Measurements from ENCODE around the gene PTGER3. TPM values are rescaled to one million over a fixed set of nuclear protein-coding genes. Genes with fewer than 3 reads are reported as not detected.

Gene PTGER3
- total RNA-seq, 1 donor from 2014 or later = 2.7 TPM

DNA sequence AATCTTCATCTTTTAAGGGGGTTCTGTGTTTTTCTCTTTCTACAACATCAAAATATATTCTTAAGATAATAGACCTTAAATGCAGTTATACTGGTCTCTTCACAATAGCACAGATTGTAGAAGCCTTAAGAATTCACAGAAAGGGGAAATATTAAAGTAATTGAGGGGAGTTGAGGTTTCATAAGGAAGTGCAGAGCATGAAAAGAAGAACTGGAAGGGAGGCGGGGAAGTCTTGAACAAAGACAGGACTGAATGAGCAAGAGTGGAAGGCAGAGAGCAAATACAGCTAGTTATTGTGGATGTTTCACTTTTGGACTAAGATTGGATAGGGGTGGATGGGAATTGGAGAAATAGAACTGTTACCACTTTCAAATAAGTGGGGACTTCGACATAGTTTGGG is 67.7 kb downstream of the PTGER3 start:
- H3K4me3 ChIP-seq = no peak overlapping the region
- H3K27me3 ChIP-seq = no peaks in the 10 kb centered on the region
- peaks cover 6% of the 10 kb centered on the region for H3K4me1 ChIP-seq
- no peaks in the 10 kb centered on the region for H3K36me3 ChIP-seq
- H3K9me3 ChIP-seq = no peaks in the 10 kb centered on the region
- DNase-seq = no peak
- no peak overlapping the region for H3K27ac ChIP-seq
- no peak for TF ChIP-seq CTCF (IDR thresholded peaks at IDR 0.05)
- intact Hi-C loops (cut with DNase I) = no loop called here
- peak; percentile 72 for ATAC-seq

DNA sequence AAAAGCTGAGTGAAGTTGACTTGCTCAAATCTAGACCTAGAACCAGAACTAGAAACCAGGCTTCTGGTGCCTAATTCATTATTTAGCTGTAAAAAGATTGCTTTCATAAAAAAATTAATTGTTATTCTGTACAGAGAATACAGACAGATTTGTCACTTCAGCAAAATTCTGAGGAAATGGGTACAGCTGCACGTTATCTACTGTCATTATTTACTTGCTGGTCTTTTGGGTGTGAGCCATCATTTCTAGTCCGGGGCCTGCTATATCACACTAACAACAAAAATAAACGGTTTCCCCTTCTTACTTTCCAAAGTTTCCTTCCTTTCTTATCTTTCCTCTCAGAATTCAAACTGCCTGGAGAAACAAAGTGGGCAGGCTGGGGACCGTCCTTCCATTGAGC is 68.3 kb downstream of the PTGER3 start:
- Histone ChIP-seq H3K4me1 (peaks cover 6% of the 10 kb centered on the region), H3K36me3 (no peaks in the 10 kb centered on the region), H3K27me3 (no peaks in the 10 kb centered on the region), H3K4me3 (no peak overlapping the region), H3K27ac (no peak overlapping the region), H3K9me3 (no peaks in the 10 kb centered on the region)
- ATAC-seq = no peak
- intact Hi-C loops (cut with DNase I) = no loop called here
- DNase-seq = no peak
- no peak for TF ChIP-seq CTCF (IDR thresholded peaks at IDR 0.05)

DNA sequence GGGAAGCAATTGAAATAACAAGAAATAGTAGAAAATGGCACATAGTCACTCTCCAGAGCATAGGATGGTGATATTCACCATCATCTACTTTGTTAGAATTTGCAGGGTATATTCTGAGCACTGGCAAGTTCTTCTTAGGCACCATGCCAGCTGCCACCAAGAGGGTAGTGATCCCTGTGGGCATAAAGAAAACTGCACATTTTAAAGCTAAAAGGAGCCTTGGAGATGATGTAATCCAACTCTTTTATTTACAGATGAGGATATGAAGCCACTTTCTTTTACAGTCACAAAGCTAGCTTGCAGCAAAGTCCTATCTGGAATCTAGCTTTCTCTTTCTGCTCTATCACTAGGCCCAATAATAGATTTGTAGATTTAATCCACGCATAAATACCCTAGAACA is 69.0 kb downstream of the PTGER3 start:
- no peaks in the 10 kb centered on the region for H3K27me3 ChIP-seq
- ATAC-seq = no peak
- intact Hi-C loops (cut with DNase I) = no loop called here
- H3K9me3 ChIP-seq = no peaks in the 10 kb centered on the region
- H3K36me3 ChIP-seq = no peaks in the 10 kb centered on the region
- no peak overlapping the region for H3K27ac ChIP-seq
- peaks cover 6% of the 10 kb centered on the region for H3K4me1 ChIP-seq
- DNase-seq = no peak
- TF ChIP-seq CTCF (IDR thresholded peaks at IDR 0.05) = no peak
- no peak overlapping the region for H3K4me3 ChIP-seq

- peaks cover 6% of the 10 kb centered on the region for H3K4me1 ChIP-seq
- TF ChIP-seq CTCF (IDR thresholded peaks at IDR 0.05) = no peak
- no peaks in the 10 kb centered on the region for H3K9me3 ChIP-seq
- DNase-seq (no peak), ATAC-seq (no peak)
- H3K27me3 ChIP-seq = no peaks in the 10 kb centered on the region
- intact Hi-C loops (cut with DNase I) = no loop called here
- no peak overlapping the region for H3K4me3 ChIP-seq
- H3K36me3 ChIP-seq = no peaks in the 10 kb centered on the region
- H3K27ac ChIP-seq = no peak overlapping the region
Observed at GRCh38 chr1:70977575-70977974, 70.0 kb downstream of the PTGER3 start.

DNA sequence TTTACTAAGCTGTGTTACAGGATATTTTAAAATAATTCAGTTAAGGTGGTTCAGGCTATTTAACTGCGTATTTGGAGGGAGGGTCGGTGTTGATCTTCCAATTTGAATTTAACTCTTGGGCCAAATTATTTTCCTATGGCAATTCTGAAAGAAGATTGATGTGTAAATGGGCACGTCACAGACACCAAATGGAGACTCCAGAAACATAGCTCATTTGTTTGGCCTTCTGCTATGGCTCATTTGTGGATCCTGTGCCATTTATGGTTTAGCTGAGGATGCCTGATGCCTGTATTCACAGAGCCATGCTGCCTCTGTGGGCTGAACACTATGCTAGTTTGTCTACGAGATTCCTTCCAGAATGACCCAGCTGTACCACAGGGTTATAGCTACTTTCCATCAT is 70.6 kb downstream of the PTGER3 start:
- DNase-seq = no peak
- H3K36me3 ChIP-seq = no peaks in the 10 kb centered on the region
- peaks cover 6% of the 10 kb centered on the region for H3K4me1 ChIP-seq
- intact Hi-C loops (cut with DNase I) = no loop called here
- no peaks in the 10 kb centered on the region for H3K9me3 ChIP-seq
- H3K27ac ChIP-seq = no peak overlapping the region
- TF ChIP-seq CTCF (IDR thresholded peaks at IDR 0.05) = no peak
- no peaks in the 10 kb centered on the region for H3K27me3 ChIP-seq
- ATAC-seq = no peak
- H3K4me3 ChIP-seq = no peak overlapping the region

DNA sequence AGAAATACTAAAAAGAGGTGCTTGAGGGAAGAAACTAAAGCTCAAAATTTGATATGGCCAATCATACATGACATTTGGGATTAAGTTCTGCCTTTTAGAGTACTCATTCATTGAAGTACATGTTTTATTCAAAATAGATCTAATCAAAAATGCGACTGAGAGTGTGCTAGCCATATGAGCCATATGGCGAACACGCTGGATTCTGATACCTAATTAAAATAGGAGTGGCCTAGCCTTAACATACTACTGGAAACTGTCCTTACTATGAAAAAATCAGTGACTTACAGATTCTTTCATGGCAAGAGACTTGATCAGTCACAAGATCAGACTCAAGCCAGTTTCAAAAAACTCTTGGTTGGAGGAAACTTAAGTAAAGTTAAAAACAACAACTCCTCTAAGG is 73.9 kb downstream of the PTGER3 start:
- no peak for DNase-seq
- TF ChIP-seq CTCF (IDR thresholded peaks at IDR 0.05) = no peak
- intact Hi-C loops (cut with DNase I) = no loop called here
- no peaks in the 10 kb centered on the region for H3K27me3 ChIP-seq
- H3K9me3 ChIP-seq = no peaks in the 10 kb centered on the region
- H3K36me3 ChIP-seq = no peaks in the 10 kb centered on the region
- peaks cover under 1% of the 10 kb centered on the region for H3K4me1 ChIP-seq
- ATAC-seq = no peak
- H3K4me3 ChIP-seq = no peak overlapping the region
- H3K27ac ChIP-seq = no peak overlapping the region

Data from upper lobe of right lung (tissue), 1 donor.